DND-41 (cell line): ENCODE data around the gene CNST.

Experiments used
- ATAC-seq: fragments of 200-7000 bp; cut with Tn5 transposase; 3 replicates; pipeline ENCODE4 v1.9.1; 2021; ENCODE audit warnings: low read depth; ENCODE audit not compliant: insufficient read depth
- DNase-seq: peaks from one replicate; pipeline ENCODE4 v3.0.0-alpha.2; 2020
- H2AFZ ChIP-seq: 2 replicates; pipeline ENCODE4 v1.6.0; 2012; ENCODE audit warnings: low read depth, low read length
- H3K27ac ChIP-seq: 2 replicates; pipeline ENCODE4 v1.5.1; 2012; ENCODE audit warnings: low read length, inconsistent platforms
- H3K27me3 ChIP-seq: fragments of 200-600 bp; sonication (generic); 2 replicates; pipeline ENCODE4 v1.6.0; 2012; ENCODE audit warnings: low read length, mild to moderate bottlenecking, inconsistent platforms; ENCODE audit not compliant: insufficient read depth, poor library complexity
- H3K36me3 ChIP-seq: 2 replicates; pipeline ENCODE4 v1.5.1; 2012; ENCODE audit warnings: low read length, inconsistent platforms; ENCODE audit not compliant: insufficient read depth
- H3K4me1 ChIP-seq: 2 replicates; pipeline ENCODE4 v1.5.1; 2012; ENCODE audit warnings: mild to moderate bottlenecking, low read length; ENCODE audit not compliant: insufficient read depth
- H3K4me2 ChIP-seq: 2 replicates; pipeline ENCODE4 v1.6.0; 2012; ENCODE audit warnings: mild to moderate bottlenecking, moderate library complexity, low read length, inconsistent platforms; ENCODE audit not compliant: insufficient read depth
- H3K4me3 ChIP-seq, 2 experiments: fragments of 200-600 bp in 1 of 2; shearing (Covaris generic) in 1 of 2; 2 replicates each; pipeline ENCODE4 v1.5.1; 2012 to 2016; ENCODE audit warnings: inconsistent platforms in 2 of 2, low read length in 2 of 2, mild to moderate bottlenecking in 2 of 2, low read depth in 1 of 2, moderate library complexity in 1 of 2
- H3K79me2 ChIP-seq: 2 replicates; pipeline ENCODE4 v1.6.0; 2012; ENCODE audit warnings: low read length, inconsistent platforms; ENCODE audit not compliant: insufficient read depth
- H3K9ac ChIP-seq: 2 replicates; pipeline ENCODE4 v1.6.0; 2012; ENCODE audit warnings: low read depth, mild to moderate bottlenecking, inconsistent platforms, low read length, moderate library complexity
- H3K9me3 ChIP-seq: 2 replicates; pipeline ENCODE4 v1.5.1; 2012; ENCODE audit warnings: low read length, moderate library complexity, mild to moderate bottlenecking, inconsistent platforms; ENCODE audit not compliant: insufficient read depth, severe bottlenecking
- H4K20me1 ChIP-seq: 2 replicates; pipeline ENCODE4 v1.6.0; 2012; ENCODE audit warnings: low read length; ENCODE audit not compliant: insufficient read depth
- CTCF ChIP-seq: IDR thresholded peaks from 2 replicates; pipeline ENCODE4 v1.5.1; 2012; ENCODE audit warnings: borderline replicate concordance, low read length, moderate library complexity, mild to moderate bottlenecking; ENCODE audit not compliant: poor library complexity, severe bottlenecking; ENCODE audit errors: extremely low read depth
- EZH2 ChIP-seq: IDR thresholded peaks from 3 replicates; pipeline ENCODE4 v1.6.1; 2012; ENCODE audit warnings: borderline replicate concordance, low read depth, mild to moderate bottlenecking, moderate library complexity, low read length, inconsistent platforms; ENCODE audit not compliant: severe bottlenecking

Gene CNST

GRCh38 chr1:246566128-246566812 is at the start of gene CNST, which contains the start of gene TFB2M:
Gene CNST (plus strand): TSS chr1:246566456. CDS start chr1:246591563, 25,107 bp downstream.
Gene TFB2M (minus strand): TSS chr1:246566261. CDS start chr1:246566138, 123 bp downstream.
- Histone ChIP-seq H3K4me2 (peak within 1 kb of the TSS; percentile 74), H3K27me3 (no peaks in the 10 kb centered on the region), H3K4me1 (peaks cover 44% of the 10 kb centered on the region), H3K79me2 (peaks cover 76% of the 10 kb centered on the region), H3K9me3 (no peaks in the 10 kb centered on the region), H3K9ac (peak within 1 kb of the TSS; percentile 65), H3K4me3 (peak within 1 kb of the TSS; percentile 78 to 79), H4K20me1 (peaks cover 10% of the 10 kb centered on the region; the same call in 1 of the 2 replicates), H3K27ac (peak within 1 kb of the TSS; percentile 78), H2AFZ (peak within 1 kb of the TSS; percentile 90), H3K36me3 (peaks cover 10% of the 10 kb centered on the region)
- TF ChIP-seq EZH2, result no peak
- TF ChIP-seq CTCF, result no peak
- DNase-seq (peak; percentile 92), ATAC-seq (peak; percentile 92)

GRCh38 chr1:246517391-246517790 is 48.9 kb upstream of the CNST start:
- Histone ChIP-seq H3K4me2 (no peak overlapping the region), H3K36me3 (no peaks in the 10 kb centered on the region), H3K79me2 (no peaks in the 10 kb centered on the region), H3K9ac (no peak overlapping the region), H2AFZ (no peak overlapping the region), H3K27me3 (no peaks in the 10 kb centered on the region), H3K4me3 (no peak overlapping the region), H3K4me1 (no peaks in the 10 kb centered on the region), H3K27ac (no peak overlapping the region), H3K9me3 (peaks cover 53% of the 10 kb centered on the region), H4K20me1 (no peaks in the 10 kb centered on the region)
- TF ChIP-seq EZH2, result no peak
- TF ChIP-seq CTCF, result no peak
- ATAC-seq (no peak), DNase-seq (no peak)

GRCh38 chr1:246518456-246519205 is 47.6 kb upstream of the CNST start:
- Histone ChIP-seq H3K4me3 (no peak overlapping the region), H3K4me1 (no peaks in the 10 kb centered on the region), H3K79me2 (no peaks in the 10 kb centered on the region), H3K4me2 (no peak overlapping the region), H3K9ac (no peak overlapping the region), H3K9me3 (peaks cover 46% of the 10 kb centered on the region), H2AFZ (no peak overlapping the region), H3K36me3 (no peaks in the 10 kb centered on the region), H3K27ac (no peak overlapping the region), H4K20me1 (no peaks in the 10 kb centered on the region), H3K27me3 (no peaks in the 10 kb centered on the region)
- ATAC-seq, result no peak
- TF ChIP-seq EZH2 (no peak), CTCF (no peak)
- DNase-seq, result no peak
